Lower lobe of right lung (tissue), 2 donors: ENCODE data around the gene ADCK2. TPM values are rescaled to one million over a fixed set of nuclear protein-coding genes. Genes with fewer than 3 reads are reported as not detected.
"Not testable (repeated sequence)": the region's sequence is repeated elsewhere in the genome, so short reads cannot be mapped to it uniquely, and the experiment has no call there.

Source experiments
- ATAC-seq, 2 donors: fragments of 200-7000 bp; cut with Tn5 transposase; one replicate each; pipeline ENCODE4 v1.9.1; 2020 to 2022; ENCODE audit warnings: mild to moderate bottlenecking in 2 of 2, moderate library complexity in 2 of 2
- DNase-seq: peaks from one replicate; pipeline ENCODE4 v3.0.0-alpha.2; 2020
- H3K27ac ChIP-seq: fragments of 200-600 bp; one replicate; pipeline ENCODE4 v1.8.0; 2022
- H3K27me3 ChIP-seq: fragments of 200-600 bp; one replicate; pipeline ENCODE4 v1.8.0; 2022; ENCODE audit warnings: low read depth
- H3K36me3 ChIP-seq: fragments of 200-600 bp; one replicate; pipeline ENCODE4 v1.8.0; 2022; ENCODE audit warnings: mild to moderate bottlenecking
- H3K4me1 ChIP-seq: fragments of 200-600 bp; one replicate; pipeline ENCODE4 v1.8.0; 2022
- H3K4me3 ChIP-seq: fragments of 200-600 bp; one replicate; pipeline ENCODE4 v1.8.0; 2022; ENCODE audit warnings: mild to moderate bottlenecking
- H3K9me3 ChIP-seq: fragments of 200-600 bp; one replicate; pipeline ENCODE4 v1.8.0; 2022
- CTCF ChIP-seq: fragments of 200-600 bp; IDR thresholded peaks from one replicate; pipeline ENCODE4 v1.8.0; 2022; ENCODE audit warnings: antibody characterized with exemption, mild to moderate bottlenecking
- intact Hi-C: fragments of 100-400 bp; cut with DNase I; formaldehyde crosslinking; loops from one replicate; pipeline ENCODE4 v1.11.0; 2022
- total RNA-seq: library from RNA; stranded (reverse); fragmentation: NEBNext Ultra II Directional; extraction: Animal tissue kit (Norgen Biotek cat#: 25700); gene quantifications from one replicate; pipeline ENCODE4 v1.2.1, GENCODE V29; 2021
- donor health status: DM: no; HTN: yes; CAD: no; lungs with severe emphysema.

ADCK2 gene
- total RNA-seq, 1 donor from 2014 or later, result 18.9 TPM

GRCh38 chr7:140643416-140643815, 29.3 kb upstream of the ADCK2 start:
- Histone ChIP-seq H3K4me3 (no peak overlapping the region), H3K27me3 (peaks cover 38% of the 10 kb centered on the region)
- no peak for DNase-seq

GRCh38 chr7:140644761-140645160, 28.0 kb upstream of the ADCK2 start:
- H3K27ac ChIP-seq, DNase-seq, H3K9me3 ChIP-seq, intact Hi-C loops, H3K36me3 ChIP-seq, ATAC-seq, H3K4me3 ChIP-seq: not testable (repeated sequence)
- Histone ChIP-seq H3K27me3 (peaks cover 28% of the 10 kb centered on the region), H3K4me1 (peaks cover 15% of the 10 kb centered on the region)

More at GRCh38 chr7:140643416-140643815, 29.3 kb upstream of the ADCK2 start:
- H3K27ac ChIP-seq, result no peak overlapping the region
- H3K36me3 ChIP-seq, result no peaks in the 10 kb centered on the region
- peaks cover 21% of the 10 kb centered on the region for H3K4me1 ChIP-seq
- TF ChIP-seq CTCF, result no peak
- intact Hi-C loops, result no loop called here
- no peak for ATAC-seq
- H3K9me3 ChIP-seq, result no peaks in the 10 kb centered on the region

GRCh38 chr7:140645166-140645900, 27.4 kb upstream of the ADCK2 start:
- ATAC-seq, result no peak
- Histone ChIP-seq H3K27ac (no peak overlapping the region), H3K27me3 (peaks cover 23% of the 10 kb centered on the region), H3K4me1 (peaks cover 11% of the 10 kb centered on the region), H3K36me3 (no peaks in the 10 kb centered on the region), H3K9me3 (no peaks in the 10 kb centered on the region), H3K4me3 (no peak overlapping the region)
- TF ChIP-seq CTCF, result peak; percentile 31
- intact Hi-C loops, result no loop called here
- no peak for DNase-seq

GRCh38 chr7:140646931-140647647, 25.7 kb upstream of the ADCK2 start:
- Histone ChIP-seq H3K27me3 (peaks cover 13% of the 10 kb centered on the region), H3K4me3 (no peak overlapping the region), H3K27ac (no peak overlapping the region), H3K36me3 (no peaks in the 10 kb centered on the region), H3K4me1 (peaks cover 5% of the 10 kb centered on the region), H3K9me3 (no peaks in the 10 kb centered on the region)
- ATAC-seq (peak; percentile 69 to 77), DNase-seq (no peak)
- peak; percentile 50 for TF ChIP-seq CTCF
- intact Hi-C loops, result no loop called here

GRCh38 chr7:140649556-140650205, 23.1 kb upstream of the ADCK2 start:
- TF ChIP-seq CTCF, result no peak
- intact Hi-C loops, result loop anchor here (5.0 kb wide), 1 partner anchor 132 kb away; no protein-coding TSS in a partner anchor
- no peak for DNase-seq
- no peak for ATAC-seq
- no peaks in the 10 kb centered on the region for H3K9me3 ChIP-seq
- H3K36me3 ChIP-seq, result no peaks in the 10 kb centered on the region
- H3K4me3 ChIP-seq, result no peak overlapping the region
- H3K27me3 ChIP-seq, result no peaks in the 10 kb centered on the region
- H3K4me1 ChIP-seq, result peaks cover 5% of the 10 kb centered on the region
- no peak overlapping the region for H3K27ac ChIP-seq
